NCI-H1436 treated with DMSO at 0.1 percent for 48 hours (cell line): ENCODE results near the gene MELTF.

Experiments used
- DNase-seq: peaks from one replicate; lab custom pipeline; 2025; lab: John Stamatoyannopoulos, UW

Gene MELTF

GRCh38 chr3:196967412-196968232, 62.0 kb downstream of the MELTF start:
- no peak for DNase-seq

GRCh38 chr3:196966526-196967401, 62.9 kb downstream of the MELTF start:
- no peak for DNase-seq

GRCh38 chr3:196965804-196966173, 63.8 kb downstream of the MELTF start:
- no peak for DNase-seq

GRCh38 chr3:196965112-196965803, 64.4 kb downstream of the MELTF start:
- DNase-seq, result no peak

- no peak for DNase-seq
Measured at GRCh38 chr3:196963631-196963953, 66.0 kb downstream of the MELTF start.

- no peak for DNase-seq
Measured at GRCh38 chr3:196962930-196963630, 66.5 kb downstream of the MELTF start.

- DNase-seq, result no peak
Measured at GRCh38 chr3:196962108-196962929, 67.3 kb downstream of the MELTF start.

- no peak for DNase-seq
Measured at GRCh38 chr3:196954832-196955231, 74.8 kb downstream of the MELTF start.
